GM19351 (cell line): ENCODE data around the gene C1QL4.

Experiments used
- ATAC-seq: cut with Tn5 transposase; IDR thresholded peaks from one replicate; pipeline ENCODE4 v1.9.1; 2021; ENCODE audit warnings: mild to moderate bottlenecking, moderate library complexity; ENCODE audit not compliant: unreplicated experiment

Gene C1QL4

DNA sequence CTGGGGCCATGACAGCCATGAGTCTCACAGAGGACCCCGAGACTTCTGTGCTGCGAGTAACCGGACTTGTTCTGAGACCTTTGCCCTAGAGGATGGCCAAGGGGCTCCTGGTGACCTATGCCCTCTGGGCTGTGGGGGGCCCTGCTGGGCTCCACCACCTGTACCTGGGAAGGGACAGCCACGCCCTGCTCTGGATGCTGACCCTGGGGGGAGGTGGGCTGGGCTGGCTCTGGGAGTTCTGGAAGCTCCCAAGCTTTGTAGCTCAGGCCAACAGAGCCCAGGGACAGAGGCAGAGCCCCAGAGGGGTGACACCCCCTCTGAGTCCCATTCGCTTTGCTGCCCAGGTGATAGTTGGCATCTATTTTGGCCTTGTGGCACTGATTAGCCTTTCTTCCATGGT, 11.8 kb upstream of the C1QL4 start:
- no peak for ATAC-seq

DNA sequence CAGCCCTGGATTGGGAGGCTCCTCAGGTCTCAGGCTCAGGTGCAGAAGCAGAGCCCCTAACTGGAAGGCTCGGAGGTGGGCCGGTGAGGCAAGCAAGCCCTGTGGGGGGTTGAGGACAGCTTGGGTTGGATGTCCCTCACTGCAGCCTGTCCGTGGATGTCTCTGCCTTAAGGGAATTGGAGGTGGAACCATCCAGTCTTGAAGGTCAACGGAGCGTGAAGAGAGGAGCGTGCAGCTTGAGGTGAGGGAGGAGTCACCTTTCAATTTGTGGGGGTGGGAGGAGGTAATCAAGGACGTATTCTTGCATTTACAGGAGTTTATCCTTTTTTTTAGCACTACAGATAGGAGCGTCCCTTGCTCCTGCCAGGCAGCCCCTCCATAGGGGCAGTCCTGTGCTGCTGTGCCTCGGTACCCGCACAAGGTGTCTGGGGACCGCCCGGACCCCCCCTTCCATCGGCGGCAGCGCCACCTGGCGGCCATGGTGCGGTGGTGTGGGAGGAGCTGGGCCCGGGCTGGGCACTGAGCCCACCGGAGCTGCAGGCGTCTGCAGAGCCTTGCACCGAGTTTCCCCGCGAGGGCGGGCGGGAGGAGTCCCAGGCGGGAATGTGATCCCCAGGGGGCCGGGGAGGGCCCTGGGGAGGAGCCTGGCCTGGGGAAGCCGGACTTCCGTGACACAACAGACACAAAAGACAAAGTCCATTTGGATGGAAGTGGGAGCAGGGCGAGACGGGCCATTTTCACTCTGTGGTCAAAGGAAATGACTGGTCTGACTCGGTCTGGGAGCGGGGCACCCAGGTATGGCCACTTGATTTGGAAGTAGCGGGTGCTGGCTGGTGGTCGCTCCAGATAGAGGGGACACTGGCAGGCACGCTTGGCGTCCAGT, 10.6 kb upstream of the C1QL4 start:
- peak; percentile 53 for ATAC-seq

DNA sequence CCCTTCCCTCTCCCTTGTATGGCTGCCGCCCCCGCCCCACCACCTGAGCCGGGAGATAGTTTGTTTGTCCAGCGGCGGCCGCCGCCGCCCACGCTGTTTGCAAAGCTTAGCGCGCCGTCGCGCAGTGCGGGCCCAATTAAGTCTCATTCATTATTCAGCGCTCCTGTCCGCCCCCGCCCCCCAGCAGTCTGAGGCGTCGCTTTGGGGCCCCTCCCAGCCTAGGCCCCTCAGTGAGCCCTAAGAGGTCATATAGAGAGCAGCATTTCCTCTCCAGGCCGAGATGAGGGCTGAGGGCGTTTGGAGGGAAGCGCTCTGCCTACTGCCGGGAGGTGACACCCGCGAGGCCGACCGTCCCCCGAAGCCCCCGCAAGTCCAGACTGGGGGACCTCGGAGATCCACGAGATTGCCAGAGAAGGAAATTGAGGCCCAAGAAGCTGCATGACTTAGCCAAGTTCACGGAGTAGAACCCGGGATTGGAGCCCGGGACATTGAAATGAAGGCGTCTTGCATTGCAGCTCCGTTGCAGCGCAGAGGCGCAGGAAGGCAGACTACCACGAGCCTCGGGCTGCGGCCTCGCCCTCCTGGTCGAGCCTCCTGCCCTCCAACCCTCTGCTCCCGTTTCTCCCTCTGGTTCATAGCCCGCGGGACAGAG, 9.8 kb upstream of the C1QL4 start, which contains the start of gene DNAJC22:
Gene DNAJC22, plus strand, starts transcription at position 230 of the 652 bp plus-strand sequence. CDS start 1,985 bp downstream, outside the sequence.
- ATAC-seq, result no peak

DNA sequence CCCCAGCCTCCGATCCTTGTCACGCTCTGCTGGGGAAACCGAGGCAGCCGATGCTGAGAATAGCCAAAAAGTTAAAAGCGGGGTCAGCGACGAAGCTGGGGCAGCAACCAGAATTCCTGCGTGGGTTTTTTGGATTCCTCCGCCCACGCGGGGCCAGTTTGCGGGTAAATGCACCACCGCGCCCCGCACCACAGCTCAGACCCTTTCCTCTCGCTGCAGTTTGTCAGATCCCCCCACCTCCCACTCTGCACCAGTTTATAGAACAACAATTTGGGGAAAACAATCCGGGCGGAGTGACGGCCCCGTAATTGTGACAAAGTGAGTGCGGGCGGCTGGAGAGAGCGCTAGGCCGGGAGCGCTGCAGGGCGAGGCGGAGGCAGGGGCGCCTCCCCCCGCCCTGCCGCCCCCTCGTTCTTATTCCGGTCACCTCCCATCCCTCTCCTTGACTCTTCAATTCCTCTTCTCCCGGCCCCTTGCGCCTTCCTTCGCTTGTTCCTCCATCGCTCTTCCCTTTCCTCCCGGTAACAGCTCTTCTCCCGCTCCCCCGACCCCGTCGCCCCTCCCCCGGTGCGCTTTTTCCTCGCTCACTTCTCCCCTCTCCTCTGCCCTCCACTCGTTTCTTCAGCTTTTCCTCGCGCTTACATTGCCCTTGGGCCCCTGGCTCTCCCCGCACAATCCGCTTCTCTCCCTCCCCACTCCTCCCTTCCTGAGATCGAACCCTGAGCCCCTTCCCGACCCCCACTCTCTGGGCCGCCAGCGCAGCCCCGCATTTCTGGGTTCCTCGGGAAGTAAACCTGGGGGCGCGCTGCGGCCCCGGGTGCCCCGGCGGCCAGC, 9.1 kb upstream of the C1QL4 start:
- no peak for ATAC-seq

DNA sequence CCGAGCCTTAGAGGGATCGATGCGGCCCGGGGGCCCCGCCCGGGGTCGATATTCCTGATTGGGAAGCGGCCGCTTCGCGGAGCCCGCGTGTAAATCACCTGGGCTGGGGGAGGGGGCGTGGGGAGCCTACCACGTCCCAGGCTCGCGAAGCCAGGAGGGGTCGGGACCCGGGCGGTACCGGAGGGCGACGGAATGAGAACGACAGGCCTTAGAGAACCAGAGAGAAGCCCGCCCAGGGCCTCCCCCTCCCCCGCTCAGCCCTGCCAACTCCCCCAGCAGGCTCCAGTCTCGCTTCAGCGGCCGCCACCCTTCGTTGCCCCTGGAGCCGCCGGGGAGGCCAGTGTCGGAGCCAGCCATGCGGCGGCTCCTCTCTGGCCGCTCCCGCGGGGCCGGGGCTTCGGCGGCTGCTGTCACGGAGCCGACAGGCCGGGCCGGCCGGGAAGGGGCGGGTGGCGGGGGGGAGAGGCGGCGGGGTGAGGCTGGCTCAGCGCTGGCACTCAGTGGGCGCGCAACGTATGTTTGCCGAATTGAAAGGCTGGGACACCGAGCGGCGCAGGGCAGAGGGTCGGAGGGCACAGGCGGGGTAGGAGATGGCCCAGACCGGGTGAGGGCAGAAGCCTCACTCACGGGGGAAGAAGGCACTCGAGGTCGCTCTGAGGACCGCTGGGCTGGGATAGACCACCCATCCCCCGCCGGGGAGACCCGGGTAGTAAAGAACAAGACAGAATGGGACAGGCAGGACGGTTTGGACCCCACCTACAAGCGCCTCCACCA, 8.2 kb upstream of the C1QL4 start:
- no peak for ATAC-seq

DNA sequence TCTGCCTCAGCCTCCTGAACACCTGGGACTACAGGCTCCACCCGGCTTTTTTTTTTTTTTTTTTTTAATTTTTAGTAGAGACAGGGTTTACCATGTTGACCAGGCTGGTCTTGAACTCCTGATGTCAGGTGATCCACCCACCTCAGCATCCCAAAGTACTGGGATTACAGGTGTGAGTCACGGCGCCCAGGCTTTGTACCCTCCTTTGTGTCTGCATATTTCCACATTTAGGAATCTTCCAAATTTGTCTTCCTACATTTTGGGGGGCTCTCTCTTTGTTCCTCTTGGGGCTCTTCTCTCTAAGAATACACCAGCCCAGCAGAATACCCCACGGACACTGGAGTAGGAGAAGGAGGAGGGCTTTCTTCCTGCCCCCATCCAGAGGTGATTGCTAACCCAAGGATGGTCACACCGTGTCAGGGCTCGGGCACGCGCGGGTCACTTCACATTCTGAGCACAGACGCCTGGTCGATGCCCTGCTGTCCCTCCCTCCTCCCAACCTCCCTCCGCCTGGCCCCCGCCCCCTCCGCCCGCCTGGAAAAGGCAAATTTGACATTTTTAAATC, 7.6 kb upstream of the C1QL4 start:
- no peak for ATAC-seq

DNA sequence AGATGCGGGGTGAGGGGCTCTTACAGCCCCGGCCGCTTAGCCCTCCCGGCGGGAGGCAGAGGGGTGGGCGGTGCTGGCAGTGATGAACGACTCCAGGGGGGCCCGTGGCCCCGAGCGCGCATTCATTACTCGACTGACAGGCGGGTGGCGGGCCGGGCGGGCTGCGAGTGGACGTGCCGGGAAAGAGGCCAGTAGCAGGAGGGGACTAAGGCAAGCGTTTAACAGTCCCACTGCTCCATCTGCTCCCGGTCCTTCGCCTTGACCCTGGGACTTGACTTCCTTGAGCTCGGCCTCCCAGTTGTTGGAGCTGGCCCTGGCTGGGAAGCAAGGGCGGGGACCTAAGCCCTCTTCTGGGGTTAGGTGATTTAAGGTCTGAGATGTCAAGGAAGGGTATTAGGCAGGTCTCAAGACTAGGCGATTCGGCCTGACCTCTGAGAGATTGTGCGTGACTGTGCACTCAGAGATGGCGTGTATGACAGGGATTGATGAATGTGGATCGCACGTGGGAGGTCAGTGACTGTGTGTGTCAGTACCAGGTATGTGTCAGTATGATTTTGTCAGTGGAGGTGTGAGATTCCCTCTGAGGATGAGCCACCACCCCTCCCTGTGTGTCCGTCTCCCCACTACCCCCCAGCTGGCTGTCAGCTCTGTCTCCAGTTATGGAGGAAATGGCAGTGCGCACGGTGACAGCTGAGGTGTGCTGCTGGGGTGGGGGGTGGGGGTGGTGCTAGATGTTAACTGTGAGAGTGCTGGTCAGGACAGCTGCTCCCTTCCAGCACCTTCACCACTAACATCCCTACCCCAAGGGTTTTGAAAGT, 6.1 kb upstream of the C1QL4 start:
- no peak for ATAC-seq

DNA sequence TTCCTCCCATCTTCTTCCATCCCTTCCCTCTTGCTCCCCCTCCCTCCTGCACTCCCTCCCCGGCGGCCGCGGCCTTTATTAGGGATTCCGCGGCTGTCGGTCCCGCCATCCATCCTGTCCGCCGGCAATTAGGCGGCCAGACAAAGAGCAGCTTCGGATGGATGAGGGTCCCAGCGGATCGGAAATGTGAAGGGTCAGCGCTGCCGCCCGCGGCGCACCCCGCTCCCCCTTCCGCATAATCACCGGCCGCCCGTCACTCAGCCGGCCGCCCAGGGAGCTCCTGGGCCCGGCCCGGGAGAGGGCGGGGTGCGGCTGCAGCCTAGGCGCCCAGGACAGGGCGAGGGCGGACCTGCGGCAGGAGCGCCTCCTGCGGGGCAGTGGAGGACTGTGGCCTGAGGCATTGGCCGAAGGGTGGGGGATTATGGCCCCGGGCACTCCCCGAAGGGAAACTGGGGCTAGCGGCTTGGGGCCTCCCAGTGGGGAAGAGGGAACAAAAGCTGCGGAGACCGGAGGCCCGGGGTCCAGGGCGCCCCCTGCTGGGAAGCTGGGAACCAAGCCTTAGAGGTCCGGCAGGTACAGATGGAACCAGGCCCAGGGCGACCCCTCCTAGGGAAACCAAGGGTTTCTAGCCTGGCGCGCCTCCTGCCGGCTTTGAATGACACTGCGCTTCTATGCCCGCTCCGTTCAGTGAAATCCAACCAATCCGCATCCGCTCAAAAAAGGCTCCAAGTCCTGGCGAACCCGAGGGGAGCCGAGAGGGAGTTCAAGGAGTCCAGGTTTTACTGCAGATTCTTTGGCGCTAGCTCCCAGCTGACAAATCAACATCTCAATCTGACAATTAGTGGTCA, 5.3 kb upstream of the C1QL4 start:
- ATAC-seq, result peak; percentile 64

DNA sequence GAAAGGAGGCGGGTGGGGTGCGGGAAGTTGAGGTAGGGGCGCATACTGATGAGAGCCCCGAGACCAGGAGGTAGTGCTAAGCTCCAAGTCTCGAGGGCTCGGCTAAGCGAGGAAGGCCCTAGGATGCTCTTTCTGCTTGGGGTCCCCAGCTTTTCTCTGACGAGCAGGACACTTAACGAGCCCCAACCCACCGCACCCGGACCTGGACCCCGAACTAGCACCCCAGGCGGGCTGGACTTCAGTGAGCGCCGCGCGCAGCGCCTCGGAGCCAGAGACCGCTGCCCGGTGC, 4.7 kb upstream of the C1QL4 start:
- no peak for ATAC-seq

DNA sequence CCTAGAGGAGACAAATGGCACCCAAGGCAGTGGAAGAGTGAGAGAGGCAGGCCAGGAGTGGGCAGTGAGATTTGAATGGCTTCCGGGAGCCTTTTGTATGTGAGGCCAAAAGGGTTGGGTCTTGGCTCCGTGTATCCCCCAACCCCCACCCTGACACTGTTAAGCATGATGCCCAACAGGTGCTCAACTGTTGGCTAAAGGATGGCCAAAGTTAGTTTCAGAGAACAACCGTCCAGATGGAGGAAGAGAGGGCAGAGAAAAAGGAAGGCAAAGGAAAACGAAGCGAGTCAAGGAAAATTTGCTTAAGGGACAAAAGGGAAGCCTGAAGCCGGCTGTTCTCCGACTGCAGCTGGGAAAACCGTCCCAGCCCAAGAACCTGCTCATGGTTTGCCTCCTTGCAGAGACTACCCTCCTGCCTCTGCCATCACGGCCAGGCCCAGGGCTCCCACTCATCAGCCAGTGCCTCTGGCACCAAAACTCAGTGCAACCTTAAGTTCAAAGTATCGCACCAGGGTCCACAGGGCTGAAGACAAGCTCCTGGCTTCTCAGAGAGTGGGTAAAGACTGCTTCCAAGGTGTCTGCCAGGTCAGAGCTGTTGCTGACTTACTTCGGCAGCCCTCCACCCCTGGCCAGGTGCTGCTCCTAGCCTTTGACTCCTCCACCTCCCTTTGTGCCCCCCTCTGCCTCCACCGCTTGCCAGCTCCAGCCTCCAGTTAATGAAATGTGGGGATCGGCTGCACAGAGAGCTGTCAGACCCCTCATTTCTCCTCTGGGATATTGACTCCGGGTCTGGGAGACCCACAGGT, 4.2 kb upstream of the C1QL4 start:
- no peak for ATAC-seq

DNA sequence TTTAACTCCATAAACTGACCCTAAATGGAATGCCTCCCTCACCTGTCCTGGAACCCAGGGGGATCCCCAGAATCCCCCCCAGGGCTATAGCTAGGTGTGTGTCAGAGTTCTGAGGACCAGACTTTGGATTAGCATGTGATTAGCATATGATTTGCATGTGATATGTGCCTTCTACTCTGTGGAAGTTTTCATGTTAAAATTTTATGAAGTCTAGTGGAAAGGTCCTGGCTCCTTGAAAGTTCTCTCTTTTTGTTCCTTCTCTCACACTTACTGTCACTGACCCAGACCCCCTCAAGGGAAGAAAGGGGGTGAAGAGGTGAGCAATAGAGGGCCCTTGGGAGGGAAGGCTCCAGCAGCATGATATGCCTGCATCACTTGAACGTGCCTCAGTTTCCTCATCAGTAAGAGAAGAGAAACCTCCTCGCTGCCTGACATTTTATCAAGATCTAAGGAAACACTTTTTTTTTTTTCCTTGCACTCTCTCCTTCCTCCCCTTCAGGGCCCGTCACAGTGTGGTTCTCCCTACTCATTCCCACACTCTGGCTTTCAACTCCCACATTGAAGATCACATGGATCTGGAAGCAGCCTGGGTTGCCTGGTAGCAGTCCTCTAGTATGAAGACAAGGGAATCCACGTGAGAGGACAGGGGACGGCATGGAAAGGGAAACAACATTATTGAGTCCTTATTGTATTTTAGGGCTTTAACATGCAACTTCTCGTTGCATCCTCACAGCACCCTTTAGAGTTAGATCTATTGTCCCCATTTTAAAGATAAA, 3.3 kb upstream of the C1QL4 start:
- ATAC-seq, result no peak

DNA sequence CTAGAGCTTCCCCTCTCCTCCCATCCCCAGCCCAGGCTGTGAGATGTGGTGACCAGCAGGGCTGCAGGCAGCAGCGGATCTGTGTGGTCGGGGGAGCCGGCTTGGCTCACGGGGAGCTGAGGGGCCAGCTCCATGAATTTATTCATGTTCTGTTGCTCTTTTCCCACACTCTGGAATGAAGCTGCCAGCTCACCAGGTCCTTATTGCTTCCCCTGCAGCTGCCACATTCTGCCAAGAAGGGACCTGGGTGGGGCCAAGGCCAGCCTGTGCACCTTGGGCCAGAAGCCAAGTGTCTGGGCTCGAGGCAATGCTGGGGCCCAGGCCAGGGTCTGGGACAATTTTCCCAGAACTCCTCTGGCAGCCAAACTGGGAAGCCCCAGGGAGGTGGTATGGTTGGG, 2.5 kb upstream of the C1QL4 start:
- ATAC-seq, result no peak

DNA sequence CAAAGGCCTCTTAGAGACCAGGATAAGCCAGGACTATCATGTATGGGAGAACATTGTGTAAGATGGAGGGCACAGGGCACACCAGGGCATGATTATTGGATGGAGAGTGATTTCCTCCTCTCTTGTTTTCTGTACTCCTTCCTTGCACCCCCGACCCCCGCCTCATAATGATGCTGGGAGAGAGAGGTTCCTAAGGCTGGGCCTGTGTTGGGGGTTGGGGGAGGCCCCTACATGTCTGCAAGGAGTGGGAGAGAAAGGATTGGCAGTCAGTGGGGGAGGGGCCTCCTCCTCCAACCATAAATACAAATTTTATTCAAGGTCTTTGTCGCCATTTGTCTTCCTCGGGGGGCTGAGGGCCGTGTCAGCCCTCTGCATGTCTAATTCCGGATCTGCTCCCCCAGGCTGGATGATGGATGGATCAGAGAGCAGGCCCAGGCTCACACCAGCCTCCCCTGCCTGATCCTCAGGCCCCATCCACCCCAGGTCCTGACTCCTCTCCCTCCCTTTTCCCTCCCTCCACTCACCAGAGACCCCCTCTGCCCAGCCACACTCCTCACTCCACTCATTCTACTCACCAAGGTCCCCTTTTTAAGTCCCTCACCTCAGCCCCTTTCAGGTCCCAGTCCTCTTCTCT, 2.0 kb upstream of the C1QL4 start:
- ATAC-seq, result no peak

DNA sequence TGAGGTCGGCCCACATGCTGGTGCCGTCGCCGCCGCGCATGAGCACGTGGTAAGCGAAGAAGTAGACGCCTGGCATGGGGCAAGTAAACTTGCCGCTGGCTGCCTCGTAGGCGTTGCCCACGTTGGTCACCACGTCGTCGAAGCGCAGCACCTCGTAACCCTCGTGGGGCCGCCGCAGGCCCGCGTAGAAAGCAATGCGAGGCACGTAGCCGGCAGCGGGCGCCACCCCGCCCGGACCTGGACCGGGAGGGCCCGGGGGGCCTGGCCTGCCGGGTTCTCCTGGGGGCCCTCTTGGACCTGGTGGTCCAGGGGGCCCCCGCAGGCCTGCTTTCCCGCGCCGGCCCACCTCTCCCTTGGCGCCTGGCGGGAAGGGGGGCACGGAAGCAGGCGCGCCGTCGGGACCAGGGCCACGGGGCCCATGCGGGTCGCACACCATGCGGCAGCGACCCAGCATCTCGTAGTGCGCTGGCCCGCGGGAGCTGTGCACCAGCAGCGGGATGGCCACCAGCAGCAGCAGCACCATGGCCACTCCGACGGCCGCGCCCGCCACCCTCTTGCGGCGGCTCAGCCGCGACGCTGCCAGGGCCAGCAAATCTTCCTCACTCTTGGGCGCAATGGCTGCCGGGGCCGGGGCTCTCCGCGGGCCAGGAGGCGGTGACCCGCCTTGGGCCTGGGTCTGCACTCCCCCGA, 888 bp downstream of the C1QL4 start:
- ATAC-seq, result no peak

DNA sequence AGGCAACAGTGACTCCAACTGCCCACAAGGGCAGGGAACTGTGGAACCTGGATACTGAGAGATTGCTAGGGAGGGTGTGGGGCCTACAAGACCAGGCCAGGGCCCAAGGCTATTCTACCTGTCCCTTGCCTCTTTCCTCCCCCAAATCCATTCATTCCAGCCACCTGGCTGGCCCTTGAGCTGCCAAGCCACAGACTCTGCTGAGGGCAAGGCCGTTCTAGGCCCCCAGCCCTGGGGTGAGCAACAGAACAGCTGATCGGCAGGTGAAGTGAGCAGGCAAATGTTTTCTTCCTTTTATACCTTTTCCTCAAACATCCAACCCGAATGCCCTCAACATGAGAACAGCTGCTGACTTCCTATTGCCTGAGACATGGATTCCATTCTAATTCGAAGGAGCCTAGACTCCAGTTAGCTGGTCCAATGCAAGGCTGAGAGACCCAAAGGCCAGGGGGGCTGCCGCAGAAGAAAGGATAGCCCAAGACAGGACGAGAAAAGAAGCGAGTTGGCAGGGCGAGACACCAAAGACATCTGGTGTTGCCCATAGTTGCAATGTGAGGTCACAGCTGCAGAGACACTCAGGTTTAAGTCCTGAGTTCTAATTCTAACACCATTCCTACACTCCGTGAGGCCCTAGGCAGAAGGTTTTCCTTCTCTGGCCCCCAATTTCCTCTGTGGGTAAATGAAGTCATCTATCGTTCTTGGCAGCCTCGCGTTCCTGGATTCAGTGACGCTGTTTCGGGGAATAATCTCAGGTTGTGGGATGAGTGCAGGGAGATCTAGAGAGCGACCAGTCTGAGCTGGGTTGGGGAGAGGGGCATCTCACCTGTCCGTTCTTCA, 1.7 kb downstream of the C1QL4 start:
- ATAC-seq, result no peak
